Sigmoid colon (tissue), 7 donors: ENCODE measurements around the gene NPB. TPM values are rescaled to one million over a fixed set of nuclear protein-coding genes. Genes with fewer than 3 reads are reported as not detected.

Source experiments
- DNase-seq: peaks from one replicate; pipeline ENCODE4 v3.0.0-alpha.2; 2019
- H3K27ac ChIP-seq, 4 donors: fragments of 200-600 bp; sonication (generic); one replicate each; pipeline ENCODE4 v1.5.1; 2016 to 2019; ENCODE audit warnings: mild to moderate bottlenecking in 1 of 4
- H3K27me3 ChIP-seq, 3 donors: fragments of 200-600 bp; sonication (generic); one replicate each; pipeline ENCODE4 v1.5.1; 2019; ENCODE audit warnings: mild to moderate bottlenecking in 1 of 3
- H3K36me3 ChIP-seq, 4 donors: fragments of 200-600 bp; sonication (generic); one replicate each; pipeline ENCODE4 v1.5.1; 2016 to 2019
- H3K4me1 ChIP-seq, 4 donors: fragments of 200-600 bp; sonication (generic); one replicate each; pipeline ENCODE4 v1.5.1; 2017 to 2019
- H3K4me3 ChIP-seq, 4 donors: fragments of 200-600 bp; sonication (generic); one replicate each; pipeline ENCODE4 v1.5.1; 2017 to 2019; ENCODE audit warnings: mild to moderate bottlenecking in 2 of 4, moderate library complexity in 1 of 4
- H3K9me3 ChIP-seq, 4 donors: fragments of 200-600 bp in 3 of 4; sonication (generic) in 3 of 4; one replicate each; pipeline versions ENCODE4 v1.5.1 to v1.6.1; 2013 to 2019
- CTCF ChIP-seq, 4 experiments: fragments of 450-650 bp in 3 of 4; fragments of 200-600 bp in 1 of 4; IDR thresholded peaks; one replicate each; pipeline ENCODE4 v1.5.1; 2016 to 2019; ENCODE audit warnings: antibody characterized with exemption in 4 of 4, mild to moderate bottlenecking in 3 of 4, moderate library complexity in 2 of 4
- EP300 ChIP-seq, 4 donors: sonication (generic); formaldehyde crosslinking; IDR thresholded peaks; one replicate each; pipeline ENCODE4 v1.6.1; 2017; ENCODE audit warnings: antibody characterized with exemption in 4 of 4
- POLR2A ChIP-seq, 2 donors: fragments of 450-650 bp; IDR thresholded peaks; one replicate each; pipeline ENCODE4 v1.6.1; 2016; ENCODE audit warnings: antibody characterized with exemption in 2 of 2, mild to moderate bottlenecking in 2 of 2, moderate library complexity in 2 of 2
- POLR2AphosphoS5 ChIP-seq, 4 donors: sonication (generic); formaldehyde crosslinking; IDR thresholded peaks; one replicate each; pipeline ENCODE4 v1.6.1; 2017; ENCODE audit warnings: antibody characterized with exemption in 4 of 4
- WGBS, 2 donors: extraction: QIAGEN DNeasy Blood & Tissue Kit; methylation state at CpG; one replicate each; pipeline ENCODE4 v1.1.7; 2013; 5-methylcytosine and 5-hydroxymethylcytosine counted together
- intact Hi-C: fragments of 100-400 bp; cut with DNase I; formaldehyde crosslinking; loops from one replicate; pipeline ENCODE4 v1.15.1; 2023
- polyA plus RNA-seq, 3 donors: library from polyadenylated mRNA; stranded (reverse); fragments of 200-250 nt; gene quantifications; one replicate each; pipeline ENCODE4 v1.2.3, GENCODE V29; 2013
- total RNA-seq, 4 donors: library from RNA; depleted of rRNA; stranded (reverse); fragments of >200 nt; gene quantifications; one replicate each; pipeline ENCODE4 v1.1.0, GENCODE V29; 2016
- donor health status: healthy with polysubstance abuse.
- donor health status: Bipolar disorder and iron deficiency.
- donor health status: healthy.

The NPB gene
- total and polyA plus RNA-seq, 7 donors, result 0.27 to 1.8 (median 0.79) TPM; not detected in 3

GRCh38 chr17:81948635-81949378, 46.8 kb downstream of the NPB start:
- WGBS, 2 donors, result 82 to 83% methylated on average over 17 of the region's 17 CpGs
- DNase-seq, result no peak
- Histone ChIP-seq H3K27ac (no peak overlapping the region), H3K4me1 (no peaks in the 10 kb centered on the region), H3K4me3 (no peak overlapping the region), H3K36me3 (no peaks in the 10 kb centered on the region), H3K27me3 (peaks cover 0 to 21% (median 0%) of the 10 kb centered on the region in 3 donors), H3K9me3 (no peaks in the 10 kb centered on the region)
- TF ChIP-seq EP300 (IDR thresholded peaks at IDR 0.05), result no peak
- TF ChIP-seq CTCF (IDR thresholded peaks at IDR 0.05), result no peak
- TF ChIP-seq POLR2AphosphoS5 (IDR thresholded peaks at IDR 0.05), result no peak
- no peak for TF ChIP-seq POLR2A (IDR thresholded peaks at IDR 0.05)
- intact Hi-C loops, result no loop called here

- H3K4me3 ChIP-seq, result no peak overlapping the region
- no peak overlapping the region for H3K27ac ChIP-seq
- no peak for DNase-seq
- H3K9me3 ChIP-seq, result no peaks in the 10 kb centered on the region
- H3K27me3 ChIP-seq, result peaks cover 0 to 18% (median 0%) of the 10 kb centered on the region in 3 donors
- H3K36me3 ChIP-seq, result no peaks in the 10 kb centered on the region
- no peak for TF ChIP-seq CTCF (IDR thresholded peaks at IDR 0.05)
- TF ChIP-seq EP300 (IDR thresholded peaks at IDR 0.05), result no peak
- no peak for TF ChIP-seq POLR2AphosphoS5 (IDR thresholded peaks at IDR 0.05)
- TF ChIP-seq POLR2A (IDR thresholded peaks at IDR 0.05), result no peak
- intact Hi-C loops, result no loop called here
- no peaks in the 10 kb centered on the region for H3K4me1 ChIP-seq
- WGBS, 2 donors, result 80 to 87% methylated on average over 15 of the region's 15 CpGs
Measured at GRCh38 chr17:81950501-81950900, 48.5 kb downstream of the NPB start.

GRCh38 chr17:81951785-81952684, 50.0 kb downstream of the NPB start:
- no peaks in the 10 kb centered on the region for H3K4me1 ChIP-seq
- DNase-seq, result no peak
- H3K36me3 ChIP-seq, result no peaks in the 10 kb centered on the region
- no peaks in the 10 kb centered on the region for H3K9me3 ChIP-seq
- peaks cover 0 to 31% (median 6%) of the 10 kb centered on the region in 3 donors for H3K27me3 ChIP-seq
- WGBS, 2 donors, result 37 to 53% methylated on average over 13 of the region's 13 CpGs
- TF ChIP-seq POLR2A (IDR thresholded peaks at IDR 0.05) (no peak), CTCF (IDR thresholded peaks at IDR 0.05) (no peak), POLR2AphosphoS5 (IDR thresholded peaks at IDR 0.05) (no peak), EP300 (IDR thresholded peaks at IDR 0.05) (no peak)
- H3K4me3 ChIP-seq, result no peak overlapping the region
- intact Hi-C loops, result no loop called here
- no peak overlapping the region for H3K27ac ChIP-seq

Other genes starting within 250 kb of the NPB start
- gene PDE6G, start 245.7 kb upstream of the NPB start, total RNA-seq, result 1 to 10 TPM in 1 of 4 donors, not detected in 3; 3.7 TPM
- gene PDE6G, start 245.7 kb upstream of the NPB start, polyA plus RNA-seq, result 1 to 10 TPM in 2 of 3 donors, not detected in 1; 2.3 to 4.4 TPM
- 10 to 100 TPM; 14.4 to 36.2 (median 26.8) TPM for gene OXLD1, start 235.6 kb upstream of the NPB start, total RNA-seq
- gene OXLD1, start 235.6 kb upstream of the NPB start, polyA plus RNA-seq, result 10 to 100 TPM; 40.8 to 57.5 (median 54.1) TPM
- 10 to 100 TPM in 1 of 4 donors, 1 to 10 TPM in 3; 5.5 to 10.7 (median 9.0) TPM for gene CCDC137, start 235.5 kb upstream of the NPB start, total RNA-seq
- gene CCDC137, start 235.5 kb upstream of the NPB start, polyA plus RNA-seq, result 10 to 100 TPM in 2 of 3 donors, 1 to 10 TPM in 1; 9.0 to 31.1 (median 13.4) TPM
- 10 to 100 TPM; 27.7 to 51.7 (median 47.7) TPM for gene ARL16, start 218.4 kb upstream of the NPB start, total RNA-seq
- gene ARL16, start 218.4 kb upstream of the NPB start, polyA plus RNA-seq, result 10 to 100 TPM; 24.5 to 42.3 (median 36.6) TPM
- 100 to 1,000 TPM in 1 of 4 donors, 10 to 100 TPM in 3; 36.7 to 143 (median 42.5) TPM for gene HGS, start 218.2 kb upstream of the NPB start, total RNA-seq
- gene HGS, start 218.2 kb upstream of the NPB start, polyA plus RNA-seq, result 100 to 1,000 TPM in 1 of 3 donors, 10 to 100 TPM in 2; 52.9 to 111 (median 87.7) TPM
- gene MRPL12, start 198.9 kb upstream of the NPB start, total RNA-seq, result 10 to 100 TPM; 31.0 to 56.4 (median 39.5) TPM
- gene MRPL12, start 198.9 kb upstream of the NPB start, polyA plus RNA-seq, result 100 to 1,000 TPM; 204 to 258 (median 237) TPM
- gene SLC25A10, start 190.0 kb upstream of the NPB start, total RNA-seq, result 1 to 10 TPM in 3 of 4 donors, under 1 TPM in 1; 0.99 to 7.1 (median 3.7) TPM
- 10 to 100 TPM; 59.5 to 63.2 (median 60.6) TPM for gene SLC25A10, start 190.0 kb upstream of the NPB start, polyA plus RNA-seq
- gene GCGR, start 98.1 kb upstream of the NPB start, total RNA-seq, result 1 to 10 TPM in 2 of 4 donors, under 1 TPM in 2; 0.27 to 1.4 (median 0.72) TPM
- gene GCGR, start 98.1 kb upstream of the NPB start, polyA plus RNA-seq, result under 1 TPM in 1 of 3 donors, not detected in 2; 0.96 TPM
- gene MCRIP1, start 68.9 kb upstream of the NPB start, total RNA-seq, result 100 to 1,000 TPM; 116 to 129 (median 122) TPM
- 10 to 100 TPM; 37.0 to 82.9 (median 78.0) TPM for gene MCRIP1, start 68.9 kb upstream of the NPB start, polyA plus RNA-seq
- gene PPP1R27, start 67.2 kb upstream of the NPB start, total RNA-seq, result not detected
- under 1 TPM in 1 of 3 donors, not detected in 2; 0.50 TPM for gene PPP1R27, start 67.2 kb upstream of the NPB start, polyA plus RNA-seq
- 100 to 1,000 TPM; 201 to 338 (median 268) TPM for gene P4HB, start 41.7 kb upstream of the NPB start, total RNA-seq
- gene P4HB, start 41.7 kb upstream of the NPB start, polyA plus RNA-seq, result 100 to 1,000 TPM; 153 to 750 (median 227) TPM
- gene ARHGDIA, start 30.9 kb upstream of the NPB start, total RNA-seq, result 10 to 100 TPM; 67.0 to 99.5 (median 74.1) TPM
- 100 to 1,000 TPM; 252 to 452 (median 385) TPM for gene ARHGDIA, start 30.9 kb upstream of the NPB start, polyA plus RNA-seq
- 10 to 100 TPM; 39.2 to 44.0 (median 42.6) TPM for gene ALYREF, start 10.7 kb upstream of the NPB start, total RNA-seq
- gene ALYREF, start 10.7 kb upstream of the NPB start, polyA plus RNA-seq, result 10 to 100 TPM; 30.6 to 91.4 (median 35.4) TPM
- 100 to 1,000 TPM in 3 of 4 donors, 10 to 100 TPM in 1; 93.3 to 185 (median 158) TPM for gene ANAPC11, start 10.5 kb upstream of the NPB start, total RNA-seq
- 100 to 1,000 TPM; 198 to 203 (median 202) TPM for gene ANAPC11, start 10.5 kb upstream of the NPB start, polyA plus RNA-seq
- 10 to 100 TPM; 11.4 to 24.6 (median 19.3) TPM for gene PCYT2, start 9.2 kb downstream of the NPB start, total RNA-seq
- 10 to 100 TPM; 21.6 to 86.4 (median 40.7) TPM for gene PCYT2, start 9.2 kb downstream of the NPB start, polyA plus RNA-seq
- gene SIRT7, start 15.9 kb downstream of the NPB start, total RNA-seq, result 10 to 100 TPM; 11.4 to 31.6 (median 14.1) TPM
- gene SIRT7, start 15.9 kb downstream of the NPB start, polyA plus RNA-seq, result 10 to 100 TPM; 28.8 to 62.2 (median 39.1) TPM
- gene MAFG, start 25.5 kb downstream of the NPB start, total RNA-seq, result 10 to 100 TPM; 16.4 to 21.9 (median 17.0) TPM
- 10 to 100 TPM in 1 of 3 donors, 1 to 10 TPM in 2; 8.8 to 21.9 (median 9.0) TPM for gene MAFG, start 25.5 kb downstream of the NPB start, polyA plus RNA-seq
- gene PYCR1, start 35.1 kb downstream of the NPB start, total RNA-seq, result 1 to 10 TPM; 1.1 to 9.1 (median 2.8) TPM
- 10 to 100 TPM; 34.2 to 64.9 (median 49.7) TPM for gene PYCR1, start 35.1 kb downstream of the NPB start, polyA plus RNA-seq
- gene MYADML2, start 45.0 kb downstream of the NPB start, total RNA-seq, result not detected
- gene MYADML2, start 45.0 kb downstream of the NPB start, polyA plus RNA-seq, result not detected
- not detected for gene NOTUM, start 58.9 kb downstream of the NPB start, total RNA-seq
- under 1 TPM in 1 of 3 donors, not detected in 2; 0.22 TPM for gene NOTUM, start 58.9 kb downstream of the NPB start, polyA plus RNA-seq
- gene ASPSCR1, start 75.4 kb downstream of the NPB start, total RNA-seq, result 10 to 100 TPM in 3 of 4 donors, 1 to 10 TPM in 1; 9.3 to 27.7 (median 19.3) TPM
- gene ASPSCR1, start 75.4 kb downstream of the NPB start, polyA plus RNA-seq, result 10 to 100 TPM; 23.4 to 35.9 (median 25.8) TPM
- 100 to 1,000 TPM in 3 of 4 donors, 10 to 100 TPM in 1; 78.4 to 164 (median 124) TPM for gene CENPX, start 120.6 kb downstream of the NPB start, total RNA-seq
- 100 to 1,000 TPM; 249 to 273 (median 258) TPM for gene CENPX, start 120.6 kb downstream of the NPB start, polyA plus RNA-seq
- 1 to 10 TPM; 5.3 to 8.8 (median 6.9) TPM for gene LRRC45, start 121.1 kb downstream of the NPB start, total RNA-seq
- 10 to 100 TPM in 1 of 3 donors, 1 to 10 TPM in 2; 6.6 to 28.6 (median 6.7) TPM for gene LRRC45, start 121.1 kb downstream of the NPB start, polyA plus RNA-seq
- gene RAC3, start 129.4 kb downstream of the NPB start, total RNA-seq, result 1 to 10 TPM in 3 of 4 donors, under 1 TPM in 1; 0.99 to 6.1 (median 2.8) TPM
- 10 to 100 TPM in 1 of 3 donors, 1 to 10 TPM in 1, under 1 TPM in 1; 0.60 to 11.8 (median 2.8) TPM for gene RAC3, start 129.4 kb downstream of the NPB start, polyA plus RNA-seq
- gene DCXR, start 135.5 kb downstream of the NPB start, total RNA-seq, result 10 to 100 TPM; 44.3 to 94.8 (median 86.3) TPM
- 100 to 1,000 TPM; 130 to 163 (median 147) TPM for gene DCXR, start 135.5 kb downstream of the NPB start, polyA plus RNA-seq
- 10 to 100 TPM; 31.7 to 37.4 (median 33.7) TPM for gene RFNG, start 149.6 kb downstream of the NPB start, total RNA-seq
- gene RFNG, start 149.6 kb downstream of the NPB start, polyA plus RNA-seq, result 10 to 100 TPM; 13.6 to 38.6 (median 23.4) TPM
- gene GPS1, start 149.7 kb downstream of the NPB start, total RNA-seq, result 10 to 100 TPM; 64.6 to 75.4 (median 69.8) TPM
- 10 to 100 TPM; 67.3 to 83.6 (median 69.1) TPM for gene GPS1, start 149.7 kb downstream of the NPB start, polyA plus RNA-seq
- 10 to 100 TPM; 31.3 to 71.0 (median 54.2) TPM for gene DUS1L, start 163.6 kb downstream of the NPB start, total RNA-seq
- 100 to 1,000 TPM in 1 of 3 donors, 10 to 100 TPM in 2; 68.5 to 119 (median 84.2) TPM for gene DUS1L, start 163.6 kb downstream of the NPB start, polyA plus RNA-seq
- gene FASN, start 196.0 kb downstream of the NPB start, total RNA-seq, result 10 to 100 TPM; 12.7 to 44.2 (median 19.0) TPM
- 100 to 1,000 TPM in 1 of 3 donors, 10 to 100 TPM in 2; 14.4 to 152 (median 15.3) TPM for gene FASN, start 196.0 kb downstream of the NPB start, polyA plus RNA-seq